Activated effector memory CD4-positive, alpha-beta T cell treated with Interleukin-2 at 50 U/mL for 16 hours (primary cell): Measurements from ENCODE around the gene IGFL2.
"Not testable (repeated sequence)": the region's sequence is repeated elsewhere in the genome, so short reads cannot be mapped to it uniquely, and the experiment has no call there.

Experiments used
- DNase-seq: peaks from one replicate; pipeline ENCODE4 v3.0.0-alpha.2; 2020

Gene IGFL2

DNA sequence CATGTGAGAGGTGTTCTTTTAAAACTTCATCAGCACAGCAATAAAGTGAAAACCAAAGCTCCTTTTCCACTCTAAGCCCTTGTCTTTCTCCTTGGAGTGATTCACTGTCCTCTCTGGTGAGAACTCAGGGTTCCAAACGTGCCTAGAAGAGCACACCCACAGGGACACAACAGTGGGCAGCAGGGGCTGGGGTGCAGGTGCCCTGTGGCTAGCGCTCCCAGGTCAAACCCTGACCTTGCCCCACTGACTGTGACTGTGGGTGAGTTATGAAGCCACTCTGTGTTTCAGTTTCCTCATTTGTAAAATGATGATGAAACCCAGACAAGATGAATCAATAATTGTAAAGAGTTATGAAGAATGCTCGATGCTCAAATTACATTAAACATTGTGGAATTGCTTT is 43.9 kb downstream of the IGFL2 start:
- no peak for DNase-seq

DNA sequence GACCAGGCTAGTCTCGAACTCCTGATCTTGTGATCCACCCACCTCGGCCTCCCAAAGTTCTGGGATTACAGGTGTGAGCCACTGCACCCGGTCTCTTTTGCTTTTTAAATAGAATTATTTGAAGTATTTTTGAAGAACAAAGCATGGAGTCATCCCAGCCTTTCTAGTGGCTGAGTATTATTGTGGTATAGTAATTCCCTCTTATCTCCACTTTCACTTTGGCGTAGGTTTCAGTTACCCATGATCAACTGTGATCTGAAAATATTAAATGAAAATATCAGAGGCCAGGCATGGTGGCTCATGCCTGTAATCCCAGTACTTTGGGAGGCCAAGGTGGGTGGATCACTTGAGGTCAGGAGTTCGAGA is 44.6 kb downstream of the IGFL2 start:
- not testable (repeated sequence) for DNase-seq

DNA sequence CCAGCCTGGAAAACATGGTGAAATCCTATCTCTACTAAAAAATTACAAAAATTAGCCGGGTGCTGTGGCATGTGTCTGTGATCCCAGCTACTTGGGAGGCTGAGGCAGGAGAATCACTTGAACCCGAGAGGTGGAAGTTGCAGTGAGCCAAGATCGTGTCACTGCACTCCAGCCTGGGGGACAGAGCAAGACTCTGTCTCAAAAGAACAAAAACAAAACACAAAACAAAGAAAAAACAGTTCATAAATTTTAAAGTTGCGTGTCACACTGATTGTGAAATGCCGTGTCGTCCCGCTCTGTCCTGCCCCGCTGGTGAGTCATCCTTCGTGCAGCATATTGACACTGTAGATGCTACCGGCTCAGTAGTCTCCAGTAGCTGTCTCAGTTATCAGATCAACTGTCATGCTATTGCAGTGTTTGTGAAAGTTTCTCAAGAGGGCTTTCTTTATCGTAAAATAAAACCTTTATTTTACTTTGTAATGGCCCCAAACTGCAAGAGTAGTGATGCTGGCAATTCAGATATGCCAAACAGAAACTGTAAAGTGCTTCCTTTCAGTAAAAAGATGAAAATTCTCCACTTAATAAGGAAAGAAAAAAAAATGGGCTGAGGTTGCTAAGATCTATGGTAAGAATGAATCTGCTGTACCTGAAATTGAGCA is 45.1 kb downstream of the IGFL2 start:
- DNase-seq, result no peak

DNA sequence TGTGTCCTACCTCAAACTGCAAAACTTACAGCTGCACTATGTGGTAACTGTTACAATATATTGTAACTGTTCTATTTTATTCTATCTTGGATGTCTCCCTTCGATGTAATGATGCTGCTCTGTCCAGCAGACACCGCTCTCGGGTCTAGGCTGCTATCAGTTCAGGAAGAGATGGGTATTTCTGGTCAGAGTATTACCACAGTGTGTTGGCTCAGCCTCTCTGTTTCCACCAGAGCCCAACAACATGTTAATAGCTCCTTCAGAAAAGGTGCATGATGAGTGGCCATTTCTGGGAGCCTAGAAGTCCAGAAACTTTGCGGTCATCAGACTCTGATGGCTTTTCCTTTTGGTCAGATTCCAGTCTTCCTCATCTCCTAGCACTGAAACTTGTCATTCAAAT is 45.6 kb downstream of the IGFL2 start:
- no peak for DNase-seq

DNA sequence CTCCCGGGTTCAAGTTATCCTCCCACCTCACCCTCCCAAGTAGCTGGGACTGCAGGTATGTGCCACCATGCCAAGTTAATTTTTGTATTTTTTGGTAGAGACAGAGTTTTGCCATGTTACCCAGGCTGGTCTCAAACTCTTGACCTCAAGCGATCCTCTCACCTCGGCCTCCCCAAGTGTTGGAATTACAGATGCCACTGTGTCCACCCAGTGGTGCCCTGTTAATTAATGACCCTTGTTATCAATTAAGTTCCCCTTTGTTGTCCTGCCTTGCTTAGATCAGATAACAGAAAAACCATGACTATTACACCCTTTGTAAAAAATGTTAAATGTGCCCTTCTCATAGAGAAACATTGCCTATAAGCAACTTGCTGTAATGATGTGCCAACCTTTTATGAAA is 47.1 kb downstream of the IGFL2 start:
- DNase-seq, result no peak

DNA sequence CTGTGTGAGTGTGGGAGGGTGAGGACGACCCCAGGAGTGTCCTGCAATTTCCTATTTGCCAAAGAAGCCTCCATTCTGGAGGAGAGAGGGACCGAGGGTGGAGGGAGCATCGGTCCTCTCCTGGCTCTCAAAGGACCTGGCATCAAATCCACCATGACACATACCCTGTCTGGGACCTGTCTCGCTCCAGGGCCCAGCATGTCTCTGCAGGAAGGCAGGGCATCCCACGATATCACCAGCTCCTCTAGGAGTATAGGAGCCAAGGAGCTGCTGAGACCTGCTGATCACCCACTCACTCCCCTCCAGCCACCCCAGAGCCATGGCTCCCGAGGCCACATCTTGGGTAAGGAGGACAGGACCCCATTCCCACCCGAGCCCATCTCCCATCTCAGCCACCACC is 47.9 kb downstream of the IGFL2 start:
- DNase-seq, result not testable (repeated sequence)

DNA sequence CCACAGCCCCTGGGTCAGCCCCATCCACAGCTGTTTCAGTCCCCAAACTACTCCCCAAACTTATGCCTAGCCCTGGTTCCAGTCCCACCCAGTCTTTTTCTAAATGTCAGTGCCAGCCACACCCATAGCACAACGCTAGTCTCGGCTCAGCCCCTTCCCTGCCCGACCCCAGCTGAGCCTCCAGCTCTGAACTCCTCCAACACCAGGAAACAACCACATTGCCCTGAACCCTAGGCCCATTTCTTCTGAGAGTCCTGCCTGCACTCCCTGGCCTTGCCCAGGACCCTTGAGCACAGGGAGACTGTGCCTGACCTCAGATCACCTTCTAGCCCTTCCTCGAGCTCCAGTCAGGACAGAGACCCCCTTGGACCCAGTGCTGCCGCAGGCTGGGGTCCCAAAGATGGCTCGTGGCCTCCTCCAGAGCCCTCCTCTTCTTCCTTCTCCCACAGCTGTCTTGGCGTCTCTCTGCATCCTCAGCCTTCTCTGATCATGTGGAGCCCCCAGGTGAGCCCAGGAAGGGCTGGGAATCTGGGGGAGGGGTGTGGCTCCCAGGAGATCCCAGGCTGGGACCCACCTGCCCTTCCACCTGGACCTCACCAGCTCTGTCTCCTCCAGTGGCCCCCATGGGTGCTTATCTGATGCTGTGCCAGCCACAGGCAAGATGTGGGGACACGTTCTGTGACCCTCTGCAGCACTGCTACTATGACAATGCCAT is 48.5 kb downstream of the IGFL2 start:
- no peak for DNase-seq

DNA sequence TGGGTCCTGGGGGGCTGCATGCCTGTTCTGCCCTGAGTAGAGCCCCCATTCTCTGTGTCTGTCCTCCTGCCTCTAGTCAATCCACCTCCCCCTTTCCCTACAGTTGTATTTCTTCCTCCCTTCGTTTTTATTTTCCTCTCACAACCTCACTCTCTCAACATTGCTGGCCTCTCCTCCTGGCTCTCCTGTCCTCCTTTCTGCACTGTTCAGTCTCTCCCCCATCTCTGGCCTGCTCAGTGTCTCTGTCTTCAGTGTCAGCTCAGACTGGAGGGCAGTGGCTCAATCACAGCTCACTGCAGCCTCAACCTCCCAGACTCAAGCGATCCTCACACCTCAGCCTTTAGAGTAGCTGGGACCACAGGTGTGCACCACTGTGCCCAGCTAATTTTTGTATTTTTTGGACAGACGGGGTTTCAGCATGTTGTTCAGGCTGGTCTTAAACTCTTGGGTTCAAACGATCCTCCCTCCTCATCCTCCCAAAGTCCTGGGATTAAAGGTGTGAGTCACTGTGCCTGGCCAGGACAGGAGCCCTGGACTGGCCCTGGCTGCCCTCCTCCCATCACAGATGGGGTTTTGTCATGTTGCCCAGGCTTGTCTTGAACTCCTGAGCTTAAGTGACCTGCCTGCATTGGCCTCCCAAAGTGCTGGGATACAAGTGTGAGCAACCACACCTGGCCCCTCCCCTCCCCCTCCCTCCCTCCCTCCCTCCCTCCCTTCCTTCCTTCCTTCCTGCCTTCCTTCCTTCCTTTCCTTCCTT is 49.5 kb downstream of the IGFL2 start:
- no peak for DNase-seq

DNA sequence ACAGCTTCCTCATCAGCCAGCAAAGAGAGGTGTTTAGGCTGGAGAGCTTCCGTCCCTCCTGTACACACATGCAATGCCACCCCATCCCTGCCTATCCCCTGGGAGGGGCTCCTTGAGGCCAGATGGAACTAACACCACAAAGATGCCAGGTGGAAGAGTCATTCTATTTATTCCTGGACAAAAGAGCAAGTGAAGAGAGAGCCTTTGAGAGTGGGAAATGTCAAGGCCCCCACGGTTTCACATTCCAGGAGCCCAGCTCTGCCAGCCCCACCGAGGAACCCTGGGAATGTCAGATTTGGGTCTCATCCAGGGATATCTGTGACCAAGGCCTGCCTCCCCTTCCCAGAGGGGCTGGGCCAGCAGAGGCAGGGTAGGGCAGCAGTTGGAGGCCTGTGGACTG is 50.7 kb downstream of the IGFL2 start:
- no peak for DNase-seq

DNA sequence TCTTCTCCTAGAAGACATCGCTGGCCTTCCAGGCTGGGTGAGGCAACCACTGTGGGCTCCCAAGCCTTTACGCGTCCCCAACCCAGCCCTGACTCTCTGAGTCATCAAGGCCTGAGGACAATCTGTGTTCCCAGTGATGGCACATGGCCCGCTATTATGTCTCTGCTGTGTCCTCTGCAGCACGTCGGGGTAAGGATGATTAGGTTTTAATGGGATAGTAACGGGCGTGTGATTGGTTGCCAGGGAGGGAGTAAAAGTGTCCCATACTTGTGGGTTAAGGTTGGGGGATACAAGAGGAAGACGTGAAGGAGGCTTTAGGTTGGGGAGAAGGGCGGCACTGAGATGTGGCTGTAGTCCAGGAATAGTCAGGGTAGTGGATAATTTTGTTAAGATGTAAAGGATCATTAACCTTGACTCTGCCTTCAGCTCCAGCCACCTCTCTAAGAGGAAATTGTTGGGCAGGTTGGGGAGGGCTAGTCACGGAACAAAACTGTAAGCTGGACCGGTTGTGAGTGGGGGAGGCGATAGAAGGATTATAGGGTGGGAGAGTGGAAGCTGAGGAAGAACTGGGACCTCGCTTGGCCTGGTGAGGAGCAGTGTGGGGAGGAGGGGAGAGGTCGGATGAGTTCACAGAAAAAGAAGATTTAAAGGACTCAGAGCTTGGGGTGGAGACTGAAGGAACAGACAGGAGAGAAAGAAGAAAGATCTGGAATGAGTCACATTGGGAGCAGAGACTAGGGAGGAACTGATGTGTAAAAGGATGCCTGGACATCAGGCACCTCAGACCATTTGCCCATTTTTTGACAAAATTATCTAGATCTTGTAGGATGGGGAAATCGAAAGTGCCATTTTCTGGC is 53.6 kb downstream of the IGFL2 start:
- no peak for DNase-seq

DNA sequence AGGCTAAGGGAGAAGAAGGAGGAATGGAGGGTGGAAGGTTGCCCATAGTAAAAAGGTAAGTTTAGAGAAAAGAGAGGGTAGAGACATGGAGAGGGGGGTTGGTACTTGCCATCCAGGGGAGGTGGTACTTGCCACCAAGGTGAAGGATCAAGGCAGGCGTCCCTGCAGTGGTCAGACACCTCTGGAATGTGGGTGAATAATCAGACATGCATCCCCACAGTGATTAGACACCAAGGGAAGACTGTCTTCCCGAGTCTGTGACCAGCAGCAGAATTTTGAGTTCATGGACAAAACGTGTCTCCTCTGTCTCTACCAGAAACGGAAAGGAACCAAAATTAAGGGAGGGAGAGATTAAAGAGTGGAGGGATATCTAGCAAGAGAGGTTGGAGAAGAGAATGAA is 54.4 kb downstream of the IGFL2 start:
- no peak for DNase-seq

DNA sequence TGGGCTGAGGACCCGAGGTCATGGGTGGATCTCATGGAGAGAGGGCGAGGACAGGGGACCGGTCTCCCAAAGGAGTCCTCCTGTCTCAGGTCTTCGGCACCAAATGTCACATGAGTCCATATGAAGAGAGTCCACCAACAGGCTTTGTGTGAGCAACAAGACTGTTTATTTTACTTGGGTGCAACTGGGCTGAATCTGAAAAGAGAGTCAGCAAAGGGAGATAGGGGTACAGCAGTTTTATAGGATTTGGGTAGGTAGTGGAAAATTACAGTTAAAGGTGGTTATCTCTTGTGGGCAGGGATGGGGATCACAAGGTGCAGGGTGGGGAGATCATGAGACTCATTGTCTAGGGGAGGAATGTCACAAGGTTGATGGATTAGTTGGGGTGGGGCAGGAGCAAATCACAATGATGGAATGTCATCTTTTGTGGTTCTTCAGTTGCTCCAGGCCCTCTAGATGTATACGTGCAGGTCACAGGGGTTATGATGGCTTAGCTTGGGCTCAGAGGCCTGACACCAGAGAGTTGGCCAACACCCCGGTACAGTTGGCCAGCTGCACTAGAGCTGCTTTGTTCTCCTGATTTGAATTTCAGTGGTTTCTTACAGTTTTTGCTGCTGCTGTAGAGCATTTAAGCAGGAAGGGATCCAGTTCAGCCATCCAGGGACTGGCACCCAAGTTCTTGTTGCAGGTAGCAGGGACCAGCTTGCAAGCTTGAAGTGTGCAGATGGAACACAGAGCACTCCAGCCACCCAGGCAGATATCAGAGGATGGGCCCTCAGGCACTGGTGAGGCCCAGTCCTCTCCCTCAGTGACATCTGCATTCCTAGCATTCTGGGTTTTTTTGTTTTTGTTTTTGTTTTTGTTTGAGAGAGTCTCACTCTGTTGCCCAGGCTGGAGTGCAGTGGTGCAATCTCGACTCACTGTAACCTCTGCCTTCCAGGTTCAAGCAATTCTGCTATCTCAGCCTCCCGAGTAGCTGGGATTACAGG is 55.1 kb downstream of the IGFL2 start:
- no peak for DNase-seq

DNA sequence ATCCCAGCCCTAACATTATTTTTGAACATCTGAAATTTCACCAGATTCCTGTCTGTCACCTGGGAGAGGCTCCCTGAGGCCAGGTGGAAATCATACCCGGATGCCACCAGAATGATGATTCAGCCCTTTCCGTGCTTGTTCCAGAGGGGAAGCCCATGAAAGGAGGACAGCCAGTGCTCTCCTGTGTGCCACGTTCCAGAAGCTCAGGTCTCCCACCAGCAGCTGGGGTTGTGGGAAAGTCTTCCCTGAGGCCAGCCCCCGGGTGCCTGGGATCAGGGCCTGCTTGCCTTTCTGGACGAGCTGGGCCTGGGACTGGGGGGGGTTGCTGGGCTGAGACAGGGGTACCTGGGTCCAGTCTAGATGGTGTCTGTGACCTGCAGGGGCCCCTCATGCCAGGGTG is 56.0 kb downstream of the IGFL2 start:
- DNase-seq, result no peak

DNA sequence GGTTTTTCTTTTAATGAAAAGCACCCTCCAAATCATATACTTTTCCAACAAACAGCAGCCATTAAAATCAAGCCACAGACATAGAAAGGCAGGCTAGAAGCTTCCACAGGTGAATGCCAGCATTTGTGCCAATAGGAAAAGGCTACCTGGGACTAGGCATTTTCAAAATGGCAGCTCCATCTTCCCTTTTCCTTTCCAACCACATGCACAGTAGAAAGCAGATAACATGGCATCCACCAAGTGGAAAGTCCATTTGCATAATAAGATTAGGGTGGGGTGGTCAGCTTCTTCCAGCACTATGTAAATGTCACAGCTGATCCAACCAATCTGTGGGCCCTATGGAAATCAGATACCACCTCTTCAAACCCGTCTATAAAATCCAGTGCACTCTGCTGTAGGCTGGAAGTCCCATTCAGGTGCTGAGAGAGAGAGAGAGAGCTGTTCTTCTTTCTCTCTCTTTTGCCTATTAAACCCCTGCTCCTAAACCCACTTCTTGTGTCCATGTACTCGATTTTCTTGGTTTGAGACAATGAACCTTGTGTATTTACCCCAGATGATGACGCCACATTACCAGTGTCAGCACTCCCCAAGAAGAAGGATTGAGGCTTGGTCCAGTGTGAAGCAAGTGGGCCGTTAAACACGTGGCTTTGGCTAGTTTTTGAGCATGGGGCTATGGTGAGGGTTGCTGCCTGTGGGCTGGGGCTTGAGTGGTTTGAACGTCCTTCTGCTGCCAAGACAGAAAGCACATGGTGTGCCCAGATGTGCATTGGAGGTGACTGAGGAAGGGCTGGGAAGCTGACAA is 57.3 kb downstream of the IGFL2 start:
- DNase-seq, result no peak

DNA sequence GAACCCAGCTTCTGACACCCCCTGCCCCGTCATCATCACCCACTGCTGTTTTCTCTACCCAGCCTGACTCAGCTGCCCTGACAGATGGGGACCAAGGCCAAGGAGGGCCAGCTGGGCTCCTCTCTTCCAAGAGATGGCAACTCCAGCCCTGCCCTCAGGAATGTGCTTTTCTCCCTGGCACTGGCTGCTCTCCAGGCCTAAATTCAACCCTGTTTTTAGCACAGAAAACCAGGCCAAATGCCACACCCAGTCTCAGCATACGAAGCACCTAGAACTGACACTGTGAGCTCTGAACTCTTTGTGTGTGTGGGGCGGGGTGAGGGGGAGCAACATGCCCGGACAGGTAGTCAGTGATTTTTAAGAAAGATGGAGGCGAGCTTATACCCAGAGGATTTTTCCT is 58.1 kb downstream of the IGFL2 start:
- no peak for DNase-seq

DNA sequence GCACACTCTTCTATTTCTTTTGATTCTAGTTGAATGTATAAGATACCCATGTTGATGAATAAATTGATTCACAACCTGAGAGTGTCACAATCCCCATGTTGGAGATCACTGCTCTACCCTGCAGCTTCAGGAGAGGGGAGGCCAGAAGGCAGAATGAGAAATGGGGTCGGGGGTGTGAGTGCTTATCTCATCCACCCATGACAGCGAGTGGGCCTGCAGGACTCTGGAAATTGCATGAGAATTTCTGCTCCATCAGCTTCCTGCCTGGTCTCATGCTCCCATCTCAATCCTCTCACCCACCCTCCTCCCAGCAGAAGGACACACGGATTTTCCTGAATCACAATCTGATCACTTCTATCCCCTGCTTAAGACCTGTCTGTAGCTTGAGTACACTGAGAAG is 58.6 kb downstream of the IGFL2 start:
- no peak for DNase-seq

DNA sequence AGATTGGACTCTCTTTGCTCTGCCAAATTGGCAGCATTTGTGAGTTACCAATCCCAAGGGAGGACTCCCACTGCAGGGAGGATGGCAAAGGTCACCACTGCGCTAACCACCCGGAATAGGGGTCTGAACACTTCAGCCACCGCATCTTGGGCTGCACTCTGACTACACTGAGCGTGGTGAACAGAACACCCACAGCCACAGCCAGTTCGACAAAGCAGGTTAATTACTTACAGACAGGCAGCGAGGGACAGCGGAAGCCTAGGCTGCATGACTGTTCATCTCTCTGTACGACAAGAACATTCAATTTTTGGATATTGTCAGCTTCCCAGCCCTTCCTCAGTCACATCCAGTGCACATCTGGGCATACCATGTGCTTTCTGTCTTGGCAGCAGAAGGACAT is 59.8 kb downstream of the IGFL2 start:
- DNase-seq, result not testable (repeated sequence)

DNA sequence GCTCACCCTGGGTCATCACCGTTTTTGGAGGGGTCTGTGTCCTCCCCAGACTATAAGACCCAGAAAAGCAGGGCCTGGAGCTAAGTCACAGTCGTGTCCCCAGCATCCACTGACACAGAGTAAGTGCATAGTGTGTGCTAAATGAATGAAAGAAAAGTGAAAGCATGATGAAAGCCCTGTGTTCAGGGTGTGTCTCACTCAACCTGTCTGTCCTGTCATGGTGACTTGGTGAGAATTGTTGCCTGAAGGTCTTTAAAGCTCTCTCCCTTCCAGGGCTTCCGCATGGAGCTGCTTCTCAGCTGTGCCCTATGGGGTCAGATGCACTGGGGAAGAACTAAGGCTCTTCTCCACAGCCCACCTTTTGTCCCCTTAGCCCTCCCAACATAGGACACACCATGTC is 61.0 kb downstream of the IGFL2 start:
- DNase-seq, result no peak

DNA sequence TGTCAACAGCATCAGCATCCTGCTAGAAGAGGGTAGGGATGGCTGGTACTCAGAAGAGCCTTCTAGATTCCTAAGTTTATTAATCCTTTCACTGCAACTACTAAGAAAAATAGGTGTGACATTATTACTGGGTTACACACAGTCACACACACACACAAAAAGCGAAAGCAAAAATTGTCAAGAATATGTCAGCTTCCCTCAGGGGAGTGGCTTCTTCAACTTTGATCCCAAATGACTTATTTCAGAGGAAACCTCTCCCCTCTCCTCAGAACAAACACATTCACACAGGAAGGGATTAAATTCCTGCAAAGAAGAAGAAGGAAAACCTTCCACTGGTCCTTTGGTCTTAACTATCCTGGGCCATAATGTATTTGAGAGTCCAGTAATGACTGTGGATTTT is 61.4 kb downstream of the IGFL2 start:
- no peak for DNase-seq

DNA sequence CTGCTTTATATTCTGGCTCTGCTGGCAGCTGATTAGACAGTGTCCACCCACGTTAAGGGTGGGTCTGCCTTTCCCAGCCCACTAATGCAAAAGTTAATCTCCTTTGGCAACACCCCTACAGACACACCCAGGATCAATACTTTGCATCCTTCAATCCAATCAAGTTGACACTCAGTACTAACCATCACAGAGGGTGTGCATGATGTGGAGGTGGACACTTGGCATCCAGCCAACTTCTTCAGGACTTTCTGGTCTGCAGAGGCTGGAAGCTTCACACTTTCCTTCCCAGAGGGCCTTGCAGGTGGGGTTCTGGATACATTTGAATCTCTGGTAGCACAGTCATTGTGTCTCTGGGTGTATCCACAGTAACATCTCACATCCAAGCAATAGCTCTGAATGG is 62.6 kb downstream of the IGFL2 start:
- DNase-seq, result no peak
